ENCODE data around the gene GLI2. TPM values are rescaled to one million over a fixed set of nuclear protein-coding genes. Genes with fewer than 3 reads are reported as not detected.

The GLI2 gene
- total and polyA plus RNA-seq, 2 donors (not counting 1 experiment from before 2014, with no cell fraction given): not detected

DNA sequence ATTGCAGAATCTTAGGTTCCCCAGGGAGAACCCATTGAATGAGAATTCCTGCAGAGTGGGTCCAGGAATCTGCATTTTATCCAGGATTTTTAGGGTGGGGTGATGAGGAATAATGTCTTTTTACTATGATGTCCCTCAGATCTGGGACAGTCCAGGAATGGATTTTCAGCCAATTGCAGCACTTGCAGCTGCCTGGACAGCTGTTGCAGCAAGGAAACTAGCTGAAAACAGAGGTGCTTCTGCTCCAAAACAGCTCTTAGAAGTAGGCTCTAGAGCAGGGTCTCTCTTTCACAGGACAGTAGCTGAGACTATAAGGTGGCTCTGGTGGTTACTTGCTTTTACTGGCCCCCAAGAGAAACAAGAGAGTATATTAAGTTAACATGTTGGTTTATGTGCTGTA is 9.1 kb downstream of the GLI2 start:
- Mint-ChIP-seq H3K27me3 (peaks cover 36% of the 10 kb centered on the region), H3K27ac (no peak overlapping the region), H3K4me1 (no peaks in the 10 kb centered on the region), H3K9me3 (ENCODE audit: insufficient read depth) (no peaks in the 10 kb centered on the region), H3K4me3 (no peak overlapping the region)
- H3K4me1 ChIP-seq (ENCODE audit: control insufficient read depth in 2 of 2, insufficient read depth in 2 of 2, low read length in 2 of 2): no peaks in the 10 kb centered on the region
- ChIA-PET POLR2A (no interaction called here), CTCF (no interaction called here)
- H2AFZ ChIP-seq (ENCODE audit: insufficient read depth, low read depth, low read length, poor library complexity, severe bottlenecking): no peak overlapping the region
- no peak for ATAC-seq (ENCODE audit: low read depth)
- TF ChIP-seq, protein P1, sequence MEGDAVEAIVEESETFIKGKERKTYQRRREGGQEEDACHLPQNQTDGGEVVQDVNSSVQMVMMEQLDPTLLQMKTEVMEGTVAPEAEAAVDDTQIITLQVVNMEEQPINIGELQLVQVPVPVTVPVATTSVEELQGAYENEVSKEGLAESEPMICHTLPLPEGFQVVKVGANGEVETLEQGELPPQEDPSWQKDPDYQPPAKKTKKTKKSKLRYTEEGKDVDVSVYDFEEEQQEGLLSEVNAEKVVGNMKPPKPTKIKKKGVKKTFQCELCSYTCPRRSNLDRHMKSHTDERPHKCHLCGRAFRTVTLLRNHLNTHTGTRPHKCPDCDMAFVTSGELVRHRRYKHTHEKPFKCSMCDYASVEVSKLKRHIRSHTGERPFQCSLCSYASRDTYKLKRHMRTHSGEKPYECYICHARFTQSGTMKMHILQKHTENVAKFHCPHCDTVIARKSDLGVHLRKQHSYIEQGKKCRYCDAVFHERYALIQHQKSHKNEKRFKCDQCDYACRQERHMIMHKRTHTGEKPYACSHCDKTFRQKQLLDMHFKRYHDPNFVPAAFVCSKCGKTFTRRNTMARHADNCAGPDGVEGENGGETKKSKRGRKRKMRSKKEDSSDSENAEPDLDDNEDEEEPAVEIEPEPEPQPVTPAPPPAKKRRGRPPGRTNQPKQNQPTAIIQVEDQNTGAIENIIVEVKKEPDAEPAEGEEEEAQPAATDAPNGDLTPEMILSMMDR (IDR thresholded peaks at IDR 0.05): no peak
- no peak for TF ChIP-seq EZH2 (IDR thresholded peaks at IDR 0.05; ENCODE audit: borderline replicate concordance, insufficient read depth, low read depth, low read length, poor library complexity, severe bottlenecking)
- DNase-seq: no peak
- no peak overlapping the region for H3K4me3 ChIP-seq (ENCODE audit: control extremely low read depth in 1 of 5, extremely low read depth in 1 of 5, insufficient read depth in 1 of 5, low read depth in 2 of 5, low read length in 4 of 5)
- peaks cover 0 to 11% (median 7%) of the 10 kb centered on the region in 4 experiments for H3K27me3 ChIP-seq (replicated peaks in 1 of 4; ENCODE audit: control extremely low read depth in 1 of 4, control insufficient read depth in 3 of 4, insufficient read depth in 4 of 4, low read length in 3 of 4)
- H4K20me1 ChIP-seq (ENCODE audit: control insufficient read depth, insufficient read depth, low read length, poor library complexity, severe bottlenecking): no peaks in the 10 kb centered on the region
- intact Hi-C loops (cut with micrococcal nuclease): no loop called here
- H3K79me2 ChIP-seq (ENCODE audit: control insufficient read depth, insufficient read depth, low read length): no peaks in the 10 kb centered on the region
- H3K9ac ChIP-seq (ENCODE audit: low read length): no peak overlapping the region
- no peaks in the 10 kb centered on the region for H3K36me3 ChIP-seq (replicated peaks in 1 of 2; ENCODE audit: control extremely low read depth in 1 of 2, control insufficient read depth in 1 of 2, extremely low read depth in 1 of 2, insufficient read depth in 2 of 2, low read length in 1 of 2)
- no peaks in the 10 kb centered on the region for H3K9me3 ChIP-seq (ENCODE audit: control extremely low read depth in 1 of 3, control insufficient read depth in 2 of 3, insufficient read depth in 1 of 3, low read length in 2 of 3)
- no peak overlapping the region for H3K27ac ChIP-seq (ENCODE audit: low read length in 2 of 2)
- no peak overlapping the region for H3K4me2 ChIP-seq (replicated peaks; ENCODE audit: low read depth, low read length, poor library complexity, severe bottlenecking)

DNA sequence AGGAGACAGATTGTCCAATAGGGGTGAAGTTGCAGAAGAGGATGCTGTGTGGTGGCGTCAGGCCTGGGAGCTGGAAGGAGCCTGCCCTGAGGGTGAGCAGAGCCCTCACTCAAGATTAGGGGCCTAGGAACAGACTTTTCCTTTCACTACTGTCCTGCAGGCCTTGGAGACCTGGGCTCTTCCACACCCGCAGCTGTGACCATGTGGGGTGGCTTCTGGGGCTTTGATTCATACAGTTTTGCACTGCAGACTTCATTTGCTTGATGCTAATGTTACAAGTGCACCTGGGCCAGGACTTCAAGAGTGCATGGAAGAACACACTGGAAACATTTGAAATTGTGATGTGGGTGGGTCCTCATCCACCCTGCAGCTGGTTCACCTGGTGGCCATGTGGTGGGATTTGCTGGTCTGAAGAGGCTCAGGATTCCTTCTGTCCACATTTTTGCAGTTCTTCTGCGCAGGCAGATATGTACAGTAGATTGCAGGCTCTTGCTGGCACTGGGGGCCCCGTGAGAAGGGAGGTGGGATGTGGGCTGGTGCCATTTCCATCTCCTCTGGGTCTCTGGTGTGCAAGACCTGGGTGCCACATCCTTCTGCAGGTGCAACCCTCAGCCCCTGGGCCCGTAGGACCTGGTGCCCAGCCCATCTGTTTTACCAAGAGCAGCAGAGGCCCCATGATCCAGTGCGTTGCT is 9.9 kb downstream of the GLI2 start:
- Histone ChIP-seq H3K9ac (ENCODE audit: low read length) (no peak overlapping the region), H3K27ac (ENCODE audit: low read length in 2 of 2) (no peak overlapping the region), H3K4me3 (ENCODE audit: control extremely low read depth in 1 of 5, extremely low read depth in 1 of 5, insufficient read depth in 1 of 5, low read depth in 2 of 5, low read length in 4 of 5) (no peak overlapping the region), H3K27me3 (replicated peaks in 1 of 4; ENCODE audit: control extremely low read depth in 1 of 4, control insufficient read depth in 3 of 4, insufficient read depth in 4 of 4, low read length in 3 of 4) (peaks cover 0 to 10% (median 5%) of the 10 kb centered on the region in 4 experiments), H2AFZ (ENCODE audit: insufficient read depth, low read depth, low read length, poor library complexity, severe bottlenecking) (no peak overlapping the region), H3K4me1 (ENCODE audit: control insufficient read depth in 2 of 2, insufficient read depth in 2 of 2, low read length in 2 of 2) (no peaks in the 10 kb centered on the region), H3K79me2 (ENCODE audit: control insufficient read depth, insufficient read depth, low read length) (no peaks in the 10 kb centered on the region), H3K36me3 (replicated peaks in 1 of 2; ENCODE audit: control extremely low read depth in 1 of 2, control insufficient read depth in 1 of 2, extremely low read depth in 1 of 2, insufficient read depth in 2 of 2, low read length in 1 of 2) (no peaks in the 10 kb centered on the region), H3K9me3 (ENCODE audit: control extremely low read depth in 1 of 3, control insufficient read depth in 2 of 3, insufficient read depth in 1 of 3, low read length in 2 of 3) (peaks cover 0 to 4% (median 0%) of the 10 kb centered on the region in 3 donors), H4K20me1 (ENCODE audit: control insufficient read depth, insufficient read depth, low read length, poor library complexity, severe bottlenecking) (no peaks in the 10 kb centered on the region), H3K4me2 (replicated peaks; ENCODE audit: low read depth, low read length, poor library complexity, severe bottlenecking) (no peak overlapping the region)
- no peaks in the 10 kb centered on the region for H3K9me3 Mint-ChIP-seq (ENCODE audit: insufficient read depth)
- ChIA-PET POLR2A (no interaction called here), CTCF (no interaction called here)
- no peak for TF ChIP-seq EZH2 (IDR thresholded peaks at IDR 0.05; ENCODE audit: borderline replicate concordance, insufficient read depth, low read depth, low read length, poor library complexity, severe bottlenecking)
- TF ChIP-seq, protein P1 (IDR thresholded peaks at IDR 0.05): no peak
- H3K27ac Mint-ChIP-seq: no peak overlapping the region
- H3K4me1 Mint-ChIP-seq: no peaks in the 10 kb centered on the region
- intact Hi-C loops (cut with micrococcal nuclease): no loop called here
- ATAC-seq (ENCODE audit: low read depth) (no peak), DNase-seq (no peak)
- no peak overlapping the region for H3K4me3 Mint-ChIP-seq
- WGBS (ENCODE audit: insufficient coverage): 86% methylated on average over 6 of the region's 6 CpGs
- peaks cover 31% of the 10 kb centered on the region for H3K27me3 Mint-ChIP-seq

All from B cell (primary cell).